ENCODE measurements around the gene RUFY3.
"Not testable (repeated sequence)": the region's sequence is repeated elsewhere in the genome, so short reads cannot be mapped to it uniquely, and the experiment has no call there.

Gene RUFY3, protein sequence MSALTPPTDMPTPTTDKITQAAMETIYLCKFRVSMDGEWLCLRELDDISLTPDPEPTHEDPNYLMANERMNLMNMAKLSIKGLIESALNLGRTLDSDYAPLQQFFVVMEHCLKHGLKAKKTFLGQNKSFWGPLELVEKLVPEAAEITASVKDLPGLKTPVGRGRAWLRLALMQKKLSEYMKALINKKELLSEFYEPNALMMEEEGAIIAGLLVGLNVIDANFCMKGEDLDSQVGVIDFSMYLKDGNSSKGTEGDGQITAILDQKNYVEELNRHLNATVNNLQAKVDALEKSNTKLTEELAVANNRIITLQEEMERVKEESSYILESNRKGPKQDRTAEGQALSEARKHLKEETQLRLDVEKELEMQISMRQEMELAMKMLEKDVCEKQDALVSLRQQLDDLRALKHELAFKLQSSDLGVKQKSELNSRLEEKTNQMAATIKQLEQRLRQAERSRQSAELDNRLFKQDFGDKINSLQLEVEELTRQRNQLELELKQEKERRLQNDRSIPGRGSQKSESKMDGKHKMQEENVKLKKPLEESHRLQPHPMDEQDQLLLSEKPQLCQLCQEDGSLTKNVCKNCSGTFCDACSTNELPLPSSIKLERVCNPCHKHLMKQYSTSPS

GRCh38 chr4:70721747-70722146, at the start of gene RUFY3:
TSS of gene RUFY3 (plus strand) at chr4:70721964. CDS start at chr4:70722574, 610 bp downstream.
- peak; percentile 95 for DNase-seq (ENCODE audit: low read depth)

GRCh38 chr4:70674191-70674590, 47.6 kb upstream of the RUFY3 start:
- no peak for DNase-seq (ENCODE audit: low read depth)

GRCh38 chr4:70674731-70675130, 47.0 kb upstream of the RUFY3 start:
- DNase-seq (ENCODE audit: low read depth), result no peak

- no peak for DNase-seq (ENCODE audit: low read depth)
Measured at GRCh38 chr4:70676554-70677090, 45.1 kb upstream of the RUFY3 start.

- no peak for DNase-seq (ENCODE audit: low read depth)
Measured at GRCh38 chr4:70678383-70678999, 43.3 kb upstream of the RUFY3 start.

DNA sequence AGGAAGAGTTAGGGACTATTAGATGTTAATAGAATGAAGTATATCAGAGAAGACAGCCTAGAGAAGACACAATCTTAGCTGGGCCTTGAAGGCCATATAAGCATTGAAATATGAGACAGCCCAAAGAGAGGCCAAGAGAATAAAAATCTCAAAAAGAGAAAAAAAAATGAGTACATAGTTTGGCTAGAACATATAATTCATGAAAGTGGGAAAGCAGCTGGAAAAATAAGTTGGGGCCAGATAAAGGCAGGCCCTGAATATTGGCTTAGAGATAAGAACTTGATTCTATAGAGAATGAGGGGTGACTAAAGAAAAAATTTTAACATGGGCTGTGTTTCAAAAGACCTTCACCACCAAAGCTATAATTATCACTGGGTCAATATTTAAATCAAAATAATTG, 40.8 kb upstream of the RUFY3 start:
- DNase-seq (ENCODE audit: low read depth), result no peak

GRCh38 chr4:70681704-70682103, 40.1 kb upstream of the RUFY3 start:
- no peak for DNase-seq (ENCODE audit: low read depth)

DNA sequence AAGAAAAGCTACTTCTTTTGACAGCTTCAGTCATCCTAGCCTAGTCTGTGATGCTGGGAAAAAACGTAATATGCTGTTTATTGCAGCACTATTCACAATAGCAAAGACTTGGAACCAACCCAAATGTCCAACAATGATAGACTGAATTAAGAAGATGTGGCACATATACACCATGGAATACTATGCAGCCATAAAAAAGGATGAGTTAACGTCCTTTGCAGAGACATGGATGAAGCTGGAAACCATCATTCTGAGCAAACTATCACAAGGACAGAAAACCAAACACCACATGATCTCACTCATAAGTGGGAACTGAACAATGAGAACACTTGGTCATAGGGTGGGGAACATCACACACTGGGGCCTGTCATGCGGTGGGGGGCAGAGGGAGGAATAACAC, 39.6 kb upstream of the RUFY3 start:
- not testable (repeated sequence) for DNase-seq (ENCODE audit: low read depth)

GRCh38 chr4:70687392-70687791, 34.4 kb upstream of the RUFY3 start:
- DNase-seq (ENCODE audit: low read depth), result no peak

DNA sequence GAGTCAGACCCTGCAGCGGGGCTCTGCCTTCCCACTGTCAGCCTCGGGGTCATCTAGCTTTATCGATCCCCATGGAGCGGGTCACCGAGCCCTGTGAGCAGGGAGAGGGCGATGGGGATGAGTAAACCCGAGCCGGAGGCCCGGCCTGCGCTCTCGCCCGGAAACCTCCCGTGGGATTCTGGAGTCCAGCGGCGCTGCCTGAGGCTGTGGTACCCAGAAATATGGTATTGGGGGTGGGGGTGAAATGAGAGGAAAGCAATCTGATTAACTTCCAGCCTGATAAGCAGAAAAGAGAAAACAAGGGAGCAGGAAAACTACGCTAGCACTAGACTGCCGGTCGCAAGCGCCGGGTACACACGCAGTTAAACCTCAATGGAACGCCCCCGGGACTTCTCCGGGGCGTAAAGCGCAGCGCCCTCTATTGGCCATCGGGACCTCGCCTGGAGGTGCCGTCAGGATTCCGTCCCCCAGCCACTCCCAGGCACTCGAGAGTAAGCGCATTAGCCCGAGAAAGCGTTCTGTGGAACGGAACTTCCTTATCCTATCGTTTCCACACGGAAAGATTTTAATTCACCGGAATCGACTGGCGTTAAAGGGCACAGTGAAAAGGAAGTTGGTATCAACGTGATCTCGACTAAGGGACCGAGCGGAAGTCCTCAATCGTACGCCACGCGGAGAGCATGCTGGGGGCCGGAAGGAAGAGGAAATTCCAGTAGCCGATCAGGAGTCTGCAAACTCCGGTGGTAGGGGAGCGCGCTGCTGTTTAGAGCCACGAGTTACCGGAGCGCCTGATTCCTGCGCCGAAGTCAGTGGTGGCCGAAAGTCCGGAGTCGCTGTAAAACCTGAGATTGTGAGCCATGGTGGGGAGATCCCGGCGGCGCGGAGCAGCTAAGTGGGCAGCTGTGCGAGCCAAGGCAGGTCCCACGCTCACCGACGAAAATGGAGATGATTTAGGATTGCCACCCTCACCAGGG, 33.7 kb upstream of the RUFY3 start, which contains the start of gene UTP3:
Gene UTP3, plus strand, starts transcription at position 712 of the 974 bp plus-strand sequence. Its CDS starts 146 bp downstream, at position 858.
- DNase-seq (ENCODE audit: low read depth), result peak; percentile 99

DNA sequence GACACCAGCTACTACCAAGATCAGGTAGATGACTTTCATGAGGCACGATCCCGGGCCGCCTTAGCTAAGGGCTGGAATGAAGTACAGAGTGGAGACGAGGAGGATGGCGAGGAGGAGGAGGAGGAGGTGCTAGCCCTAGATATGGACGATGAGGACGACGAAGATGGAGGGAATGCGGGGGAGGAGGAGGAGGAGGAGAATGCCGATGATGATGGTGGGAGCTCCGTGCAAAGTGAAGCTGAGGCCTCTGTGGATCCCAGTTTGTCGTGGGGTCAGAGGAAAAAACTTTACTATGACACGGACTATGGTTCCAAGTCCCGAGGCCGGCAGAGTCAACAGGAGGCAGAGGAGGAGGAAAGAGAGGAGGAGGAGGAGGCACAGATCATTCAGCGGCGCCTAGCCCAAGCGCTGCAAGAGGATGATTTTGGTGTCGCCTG, 33.0 kb upstream of the RUFY3 start:
- DNase-seq (ENCODE audit: low read depth), result no peak

GRCh38 chr4:70691661-70692060, 30.1 kb upstream of the RUFY3 start:
- no peak for DNase-seq (ENCODE audit: low read depth)

GRCh38 chr4:70694633-70695032, 27.1 kb upstream of the RUFY3 start:
- not testable (repeated sequence) for DNase-seq (ENCODE audit: low read depth)

DNA sequence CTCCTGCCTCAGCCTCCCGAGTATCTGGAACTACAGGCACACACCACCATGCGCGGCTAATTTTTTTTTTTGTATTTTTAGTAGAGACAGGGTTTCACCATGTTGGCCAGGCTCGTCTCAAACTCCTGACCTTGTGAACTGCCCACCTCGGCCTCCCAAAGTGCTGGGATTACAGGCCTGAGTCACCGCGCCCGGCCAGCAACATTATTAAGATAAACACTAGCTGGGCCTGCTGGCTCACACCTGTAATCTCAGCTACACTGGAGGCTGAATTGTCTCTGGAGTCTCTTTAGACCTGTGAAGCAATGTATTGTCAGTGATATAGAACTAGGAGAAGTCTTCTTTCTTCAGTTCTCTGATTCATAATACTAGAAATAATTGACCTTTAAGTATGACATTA, 23.3 kb upstream of the RUFY3 start:
- DNase-seq (ENCODE audit: low read depth), result not testable (repeated sequence)

- no peak for DNase-seq (ENCODE audit: low read depth)
Measured at GRCh38 chr4:70700712-70701111, 21.1 kb upstream of the RUFY3 start.

GRCh38 chr4:70701271-70701670, 20.5 kb upstream of the RUFY3 start:
- no peak for DNase-seq (ENCODE audit: low read depth)

DNA sequence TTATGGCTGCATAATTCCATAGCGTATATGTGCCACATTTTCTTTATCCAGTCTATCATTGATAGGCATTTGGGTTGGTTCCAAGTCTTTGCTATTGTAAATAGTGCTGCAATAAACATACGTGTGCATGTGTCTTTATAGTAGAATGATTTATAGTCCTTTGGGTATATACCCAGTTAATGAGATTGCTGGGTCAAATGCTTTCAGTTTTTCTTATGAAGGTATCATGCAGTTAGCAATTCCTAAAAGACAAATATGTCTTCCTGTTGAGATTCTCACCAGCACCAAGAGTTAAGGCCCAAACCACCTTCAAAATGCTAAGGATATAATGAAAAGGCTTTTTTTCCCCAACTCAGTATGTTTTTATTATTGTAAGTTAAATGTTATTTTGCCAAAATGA, 19.2 kb upstream of the RUFY3 start:
- not testable (repeated sequence) for DNase-seq (ENCODE audit: low read depth)

GRCh38 chr4:70703619-70704214, 18.0 kb upstream of the RUFY3 start:
- peak; percentile 40 for DNase-seq (ENCODE audit: low read depth)

DNA sequence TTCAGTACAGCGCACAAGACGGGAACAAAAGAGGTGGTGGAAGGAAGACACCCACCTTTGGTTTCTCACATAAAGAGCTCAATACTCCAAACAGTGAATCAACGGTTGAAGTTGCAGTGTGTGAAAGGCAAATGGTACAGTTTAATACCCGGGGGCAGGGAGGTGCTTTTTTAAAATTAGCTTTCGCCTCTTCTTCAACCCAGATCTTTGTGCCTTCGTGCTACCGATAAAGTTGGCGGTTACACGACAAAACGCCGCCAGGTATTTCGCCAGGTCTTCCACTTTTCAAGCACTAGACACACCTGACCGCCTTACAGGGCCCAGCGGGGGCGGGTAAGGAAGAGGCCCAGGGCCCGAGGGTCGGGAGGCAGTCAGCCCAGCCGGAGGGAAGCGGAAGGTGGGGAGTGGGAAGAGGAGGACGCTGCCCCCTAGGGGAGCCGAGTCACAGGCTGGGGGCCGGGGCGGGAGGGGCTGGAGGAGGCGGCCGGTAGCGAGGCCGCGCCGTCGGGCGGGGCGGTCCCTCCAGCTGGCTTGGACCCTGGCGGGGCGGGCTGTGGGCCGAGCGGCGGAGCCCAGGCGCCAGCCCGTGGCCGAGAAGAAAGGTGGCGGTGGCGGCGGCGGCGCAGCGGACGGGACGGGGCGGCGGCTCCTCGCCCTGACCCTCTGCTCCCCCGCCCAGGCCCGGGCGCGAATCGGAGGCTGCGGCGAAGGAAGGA, 17.4 kb upstream of the RUFY3 start:
- DNase-seq (ENCODE audit: low read depth), result peak; percentile 65

DNA sequence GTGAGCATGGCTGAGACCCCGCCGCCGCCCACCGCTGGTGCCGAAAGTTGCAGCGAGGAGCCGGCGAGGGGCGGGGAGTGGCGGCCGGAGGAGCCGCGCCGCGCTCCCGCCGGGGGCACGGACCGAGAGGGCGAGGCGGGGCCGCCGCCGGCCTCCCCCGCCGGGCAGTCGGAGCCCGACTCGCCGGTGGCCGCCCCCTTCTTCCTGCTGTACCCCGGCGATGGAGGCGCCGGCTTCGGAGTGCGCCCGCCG, 16.9 kb upstream of the RUFY3 start:
- no peak for DNase-seq (ENCODE audit: low read depth)
